SHP77 treated with DMSO at 0.1 percent for 48 hours (cell line): Measurements from ENCODE around the gene PSAT1.
"Not testable (repeated sequence)": the region's sequence is repeated elsewhere in the genome, so short reads cannot be mapped to it uniquely, and the experiment has no call there.

Source experiments
- DNase-seq: peaks from one replicate; lab custom pipeline; 2025; lab: John Stamatoyannopoulos, UW

Gene PSAT1

DNA sequence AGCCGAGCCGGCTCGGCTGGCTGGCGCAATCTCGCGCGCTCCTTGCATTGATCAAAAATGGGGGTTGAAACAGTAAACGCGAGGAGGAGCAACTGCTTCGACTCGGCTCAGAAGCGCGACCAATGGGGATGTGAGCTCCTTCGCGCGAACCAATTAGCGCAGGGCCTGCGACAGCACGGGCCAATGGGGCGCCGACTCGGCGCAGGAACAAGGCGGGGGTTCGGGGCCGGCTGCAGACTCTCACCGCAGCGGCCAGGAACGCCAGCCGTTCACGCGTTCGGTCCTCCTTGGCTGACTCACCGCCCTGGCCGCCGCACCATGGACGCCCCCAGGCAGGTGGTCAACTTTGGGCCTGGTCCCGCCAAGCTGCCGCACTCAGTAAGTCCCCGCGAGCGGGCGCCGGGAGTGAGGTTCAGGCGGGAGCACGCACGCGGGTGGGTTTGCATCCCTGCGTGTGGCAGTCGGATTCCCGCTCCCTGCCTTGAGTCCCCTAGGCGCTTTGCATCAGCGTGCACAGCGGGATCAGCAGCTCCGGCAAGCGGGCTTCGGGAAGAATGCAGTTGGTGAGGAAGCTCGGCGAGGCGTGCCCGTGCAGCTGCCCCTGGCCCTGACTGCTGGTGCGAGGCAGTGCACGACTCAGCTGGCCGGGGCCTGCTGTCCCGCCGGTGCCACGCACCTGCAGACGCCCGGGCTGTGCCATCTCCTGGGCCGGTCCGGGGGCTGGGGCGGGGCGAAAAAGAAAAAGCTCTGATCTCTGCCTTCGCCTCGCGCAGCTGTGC lies at the start of gene PSAT1:
Gene PSAT1, plus strand, starts transcription at position 233 of the 779 bp plus-strand sequence. Its CDS starts 86 bp downstream, at position 319.
- peak; percentile 68 for DNase-seq

DNA sequence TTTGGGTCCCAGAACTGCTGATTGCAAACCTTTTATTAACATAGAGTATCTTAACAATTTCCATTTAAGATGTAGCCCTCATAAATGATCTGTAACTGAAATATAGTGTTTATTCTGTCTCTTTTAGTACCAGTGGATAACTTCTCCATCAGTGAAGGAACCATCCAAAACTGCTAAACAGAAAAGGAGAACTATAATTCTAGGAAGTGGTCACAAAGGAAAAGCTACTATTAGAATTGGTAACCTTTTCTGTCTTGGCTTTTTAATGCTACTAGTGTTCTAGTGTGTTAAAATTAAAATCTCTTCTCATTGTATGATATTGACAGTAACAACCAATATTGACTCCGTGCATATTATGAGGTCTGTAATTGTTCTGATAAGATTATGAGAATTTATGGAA lies 48.3 kb upstream of the PSAT1 start:
- DNase-seq, result no peak

DNA sequence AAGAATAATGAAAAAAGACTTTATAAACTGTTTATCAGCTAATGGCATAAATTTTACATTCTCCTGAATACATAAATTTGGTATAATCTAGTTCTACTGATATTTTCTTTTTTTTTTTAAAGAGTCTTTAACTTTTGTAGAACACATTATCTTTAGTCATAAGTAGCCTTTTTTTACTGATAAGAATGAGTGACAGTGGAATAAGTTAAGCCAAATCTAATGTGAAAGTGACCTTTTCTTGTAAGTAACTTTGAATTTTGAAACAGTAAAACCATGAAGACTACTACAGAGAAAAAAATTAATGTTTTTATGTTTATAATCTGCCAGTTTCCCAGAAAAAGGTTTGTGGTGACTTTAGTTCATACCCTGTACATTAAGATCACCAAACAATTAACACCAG lies 47.4 kb upstream of the PSAT1 start:
- no peak for DNase-seq

DNA sequence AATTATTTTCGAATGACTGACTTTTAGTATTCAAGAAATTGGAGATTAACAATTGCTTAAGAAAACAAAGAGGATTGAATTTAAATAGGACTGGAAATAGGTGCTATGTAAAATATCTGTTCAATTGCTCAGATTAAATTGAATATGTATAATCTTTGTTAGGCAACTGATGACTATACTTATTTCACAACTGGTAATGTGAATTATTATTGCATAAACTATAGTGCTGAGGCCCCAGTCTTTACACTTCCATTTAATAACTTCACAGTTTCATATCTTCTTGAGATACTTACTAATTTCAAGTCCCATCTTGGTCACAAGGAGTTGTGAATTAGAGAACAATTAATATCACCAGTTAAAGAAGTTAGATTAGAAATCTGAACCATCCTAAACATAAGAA lies 44.3 kb upstream of the PSAT1 start:
- DNase-seq, result no peak

DNA sequence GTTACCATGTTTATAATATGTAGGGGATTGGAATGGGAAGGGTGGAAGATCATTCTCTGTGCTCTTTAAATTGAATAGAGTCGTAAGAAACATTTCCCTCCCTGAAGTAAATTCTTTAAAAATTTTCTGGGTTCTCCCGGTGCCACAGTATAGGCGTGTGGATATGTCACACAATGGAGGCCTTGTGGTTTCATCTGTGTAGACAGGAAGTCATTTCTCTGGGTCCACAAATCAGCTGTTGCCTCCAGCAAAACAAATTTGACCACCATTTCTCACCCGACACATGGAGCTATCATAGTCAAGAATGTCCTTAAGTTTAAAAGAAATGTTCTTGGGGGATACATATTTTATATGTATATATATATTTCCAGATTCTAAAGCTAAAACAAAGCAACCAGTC lies 43.6 kb upstream of the PSAT1 start:
- DNase-seq, result no peak

- peak; percentile 5 for DNase-seq
Observed at GRCh38 chr9:78261403-78262001, 35.4 kb upstream of the PSAT1 start.

- no peak for DNase-seq
Observed at GRCh38 chr9:78262655-78263054, 34.3 kb upstream of the PSAT1 start.

DNA sequence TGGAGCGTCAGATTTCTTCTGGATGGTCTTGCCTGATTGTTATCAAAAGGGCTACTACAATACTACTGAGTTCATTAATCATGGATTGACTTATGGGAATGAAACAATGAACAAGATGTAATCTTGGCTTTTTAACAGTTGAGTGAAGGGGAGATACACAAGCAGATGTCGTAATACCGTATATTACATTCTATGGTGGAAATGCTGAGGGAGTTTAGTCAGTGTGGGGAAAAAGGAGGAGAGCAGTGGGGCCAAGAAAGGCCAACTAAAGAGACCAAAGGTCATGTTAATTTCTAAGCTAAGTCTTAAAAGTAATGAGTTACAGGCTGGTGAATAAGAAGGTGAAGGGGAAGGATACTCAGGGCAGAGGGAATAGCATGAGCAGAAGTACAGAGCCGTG lies 29.0 kb upstream of the PSAT1 start:
- no peak for DNase-seq

- no peak for DNase-seq
Observed at GRCh38 chr9:78269784-78270183, 27.1 kb upstream of the PSAT1 start.

DNA sequence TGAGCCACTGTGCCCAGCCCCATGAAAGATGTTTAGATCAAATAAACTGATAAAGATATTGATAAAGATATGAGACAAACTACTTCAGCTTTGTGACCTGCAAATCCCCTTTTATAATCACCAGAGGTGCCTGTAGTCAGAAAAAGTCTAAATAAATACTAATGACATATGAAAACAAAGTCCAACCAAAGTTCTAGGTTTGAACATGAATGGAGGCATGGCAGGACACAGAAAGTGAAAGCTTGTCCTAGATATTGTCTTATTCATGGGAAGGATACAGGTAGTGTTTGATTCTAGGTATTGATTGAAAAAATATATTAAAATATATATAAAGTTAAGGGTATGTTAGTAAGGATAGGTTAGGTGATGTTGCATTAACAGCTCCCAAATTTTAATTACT lies 24.6 kb upstream of the PSAT1 start:
- no peak for DNase-seq

DNA sequence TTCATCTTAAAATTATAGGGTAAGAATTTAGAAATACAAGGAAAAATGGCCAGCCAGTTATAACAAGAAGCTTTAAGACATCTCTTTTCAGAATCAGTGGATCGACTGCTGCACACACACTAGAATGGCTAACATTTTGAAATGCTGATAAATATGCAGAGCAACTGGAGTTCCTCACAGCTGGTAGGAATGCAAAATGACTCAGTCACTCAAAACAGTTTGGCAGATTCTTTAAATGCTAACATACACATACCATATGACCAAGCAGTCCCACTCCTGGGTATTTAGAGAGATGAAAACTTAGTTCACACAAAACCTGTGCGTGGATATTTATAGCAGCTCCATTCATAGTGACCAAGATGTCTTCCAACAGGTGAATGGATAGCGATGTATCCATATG lies 23.2 kb upstream of the PSAT1 start:
- DNase-seq, result no peak

- no peak for DNase-seq
Observed at GRCh38 chr9:78278177-78278777, 18.6 kb upstream of the PSAT1 start.

GRCh38 chr9:78278801-78279200 lies 18.1 kb upstream of the PSAT1 start:
- DNase-seq, result no peak

- no peak for DNase-seq
Observed at GRCh38 chr9:78280982-78281668, 15.8 kb upstream of the PSAT1 start.

GRCh38 chr9:78284181-78284580 lies 12.7 kb upstream of the PSAT1 start:
- not testable (repeated sequence) for DNase-seq

GRCh38 chr9:78286125-78286524 lies 10.8 kb upstream of the PSAT1 start:
- no peak for DNase-seq

- no peak for DNase-seq
Observed at GRCh38 chr9:78286946-78287388, 10.0 kb upstream of the PSAT1 start.

DNA sequence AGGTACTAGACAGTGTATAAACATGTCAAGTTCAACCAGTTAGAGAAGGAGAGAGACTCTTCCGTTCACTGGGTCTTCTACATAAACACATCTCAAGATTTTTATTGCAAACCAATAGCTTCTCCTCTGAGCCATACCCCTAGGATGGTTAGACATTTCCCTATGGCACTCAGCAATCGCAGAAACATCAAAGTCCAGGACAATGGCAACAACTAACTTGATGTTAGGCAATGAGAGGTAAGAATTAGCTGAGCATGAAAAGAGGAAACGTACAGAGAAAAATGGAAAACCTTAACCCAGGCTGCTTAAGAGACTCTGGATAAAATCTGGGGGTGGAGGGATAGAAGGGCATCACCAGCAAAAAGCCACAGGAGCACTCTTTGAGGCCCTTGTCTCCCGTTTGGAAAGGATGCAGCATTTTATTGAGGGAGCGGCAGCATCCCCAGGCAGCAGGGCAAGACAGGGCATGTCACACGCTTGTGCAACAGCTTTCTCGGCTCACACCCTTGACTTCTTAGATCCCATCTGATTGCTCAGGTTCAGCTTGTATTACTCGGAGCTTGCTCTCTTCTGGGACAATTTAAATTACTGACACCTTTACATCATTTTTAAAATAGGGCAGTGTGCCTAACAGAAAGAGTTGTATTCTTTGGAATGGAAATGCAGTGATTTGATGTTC lies 8.6 kb upstream of the PSAT1 start:
- no peak for DNase-seq

DNA sequence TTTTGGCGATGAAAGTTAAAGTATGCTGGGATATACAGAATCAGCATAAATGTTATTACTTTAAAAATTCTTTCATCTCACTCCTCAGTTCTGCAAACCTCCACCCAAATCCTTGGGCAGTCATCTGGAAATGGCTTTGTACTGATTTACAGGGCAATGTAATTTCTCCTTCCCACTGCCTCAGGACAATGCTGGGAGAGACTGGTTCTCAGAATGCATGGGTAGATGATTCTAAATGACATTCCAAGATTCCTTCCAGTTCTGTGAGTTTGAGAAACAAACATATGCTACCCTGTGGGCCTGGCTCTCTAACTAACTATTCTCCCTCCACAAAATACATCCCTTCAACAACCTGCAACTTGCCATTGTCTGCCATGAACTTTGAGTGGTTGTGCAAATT lies 7.5 kb upstream of the PSAT1 start:
- DNase-seq, result no peak

GRCh38 chr9:78291240-78291925 lies 5.5 kb upstream of the PSAT1 start:
- no peak for DNase-seq

DNA sequence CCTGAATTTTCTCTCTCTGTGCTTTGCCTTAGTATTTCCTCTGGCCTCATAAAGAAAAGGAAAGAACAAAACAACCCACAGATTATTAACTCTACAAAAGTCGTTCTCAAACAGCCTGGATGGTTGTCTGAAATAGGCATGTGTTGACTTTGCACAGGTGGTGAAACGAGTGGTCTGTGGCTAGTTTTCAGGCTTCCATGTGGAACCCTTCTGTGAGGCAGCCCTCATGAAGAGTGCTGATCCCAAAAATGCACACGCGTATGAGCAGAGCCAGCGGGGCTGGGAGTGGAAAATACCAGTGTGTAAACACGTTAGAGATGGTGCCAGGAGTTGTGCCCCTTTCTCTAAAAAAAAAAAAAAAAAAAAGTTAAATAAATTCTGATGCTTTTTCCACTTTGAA lies 4.9 kb upstream of the PSAT1 start:
- DNase-seq, result no peak
